Loucy (cell line): ENCODE results near the gene ITPKB.

ENCODE experiments used
- H2AFZ ChIP-seq: fragments of 200-600 bp; sonication (generic); 2 replicates; pipeline ENCODE4 v1.6.0; 2016; ENCODE audit warnings: antibody characterized with exemption, mild to moderate bottlenecking, low read length, moderate library complexity
- H3F3A ChIP-seq: fragments of 200-600 bp; 2 replicates; pipeline ENCODE4 v1.6.0; 2016; ENCODE audit warnings: antibody characterized with exemption, low read depth, mild to moderate bottlenecking
- H3K27me3 ChIP-seq: fragments of 200-600 bp; sonication (generic); 2 replicates; pipeline ENCODE4 v1.6.1; 2014; ENCODE audit warnings: low read length, mild to moderate bottlenecking; ENCODE audit not compliant: insufficient read depth, poor library complexity, severe bottlenecking
- H3K36me3 ChIP-seq: fragments of 200-600 bp; sonication (generic); 2 replicates; pipeline ENCODE4 v1.6.1; 2016; ENCODE audit warnings: low read length; ENCODE audit not compliant: insufficient read depth
- H3K4me1 ChIP-seq: fragments of 200-600 bp; sonication (generic); 2 replicates; pipeline ENCODE4 v1.5.1; 2014; ENCODE audit warnings: low read length, mild to moderate bottlenecking; ENCODE audit not compliant: insufficient read depth, poor library complexity, severe bottlenecking
- H3K4me2 ChIP-seq: fragments of 200-600 bp; sonication (generic); 2 replicates; pipeline ENCODE4 v1.6.0; 2014; ENCODE audit warnings: antibody characterized with exemption, low read length, low read depth, mild to moderate bottlenecking; ENCODE audit not compliant: poor library complexity, severe bottlenecking
- H3K4me3 ChIP-seq: fragments of 200-600 bp; sonication (generic); 2 replicates; pipeline ENCODE4 v1.5.1; 2014; ENCODE audit warnings: low read length, mild to moderate bottlenecking, mixed read lengths; ENCODE audit not compliant: poor library complexity, severe bottlenecking
- H3K79me2 ChIP-seq: fragments of 200-600 bp; sonication (generic); 2 replicates; pipeline ENCODE4 v1.6.1; 2014; ENCODE audit warnings: low read length; ENCODE audit not compliant: insufficient read depth
- H3K9ac ChIP-seq: fragments of 200-600 bp; sonication (generic); 2 replicates; pipeline ENCODE4 v1.6.0; 2014; ENCODE audit warnings: mild to moderate bottlenecking, low read depth, low read length, moderate library complexity; ENCODE audit not compliant: poor library complexity, severe bottlenecking
- H3K9me2 ChIP-seq: fragments of 200-600 bp; sonication (generic); replicated peaks from 2 replicates; pipeline ENCODE4 v1.6.1; 2016; ENCODE audit warnings: low read depth, low read length, mixed read lengths
- H3K9me3 ChIP-seq: fragments of 200-600 bp; sonication (generic); 2 replicates; pipeline ENCODE4 v1.6.1; 2014; ENCODE audit warnings: mild to moderate bottlenecking, antibody characterized with exemption, low read length, low read depth; ENCODE audit not compliant: insufficient read depth
- H4K20me1 ChIP-seq: fragments of 200-600 bp; sonication (generic); 2 replicates; pipeline ENCODE4 v1.6.0; 2014; ENCODE audit warnings: antibody characterized with exemption, low read length, mild to moderate bottlenecking; ENCODE audit not compliant: insufficient read depth, poor library complexity, severe bottlenecking
- EZH2phosphoT487 ChIP-seq: fragments of 200-600 bp; IDR thresholded peaks from 2 replicates; pipeline ENCODE4 v1.6.1; 2018; ENCODE audit warnings: antibody characterized with exemption, mild to moderate bottlenecking, moderate library complexity, borderline replicate concordance
- TF ChIP-seq, protein P1 (sequence below): fragments of 200-600 bp; sonication (generic); conservative IDR thresholded peaks from 2 replicates; pipeline ENCODE4 v1.5.1; 2014; ENCODE audit warnings: mild to moderate bottlenecking, antibody characterized with exemption, low read length

ITPKB gene

DNA sequence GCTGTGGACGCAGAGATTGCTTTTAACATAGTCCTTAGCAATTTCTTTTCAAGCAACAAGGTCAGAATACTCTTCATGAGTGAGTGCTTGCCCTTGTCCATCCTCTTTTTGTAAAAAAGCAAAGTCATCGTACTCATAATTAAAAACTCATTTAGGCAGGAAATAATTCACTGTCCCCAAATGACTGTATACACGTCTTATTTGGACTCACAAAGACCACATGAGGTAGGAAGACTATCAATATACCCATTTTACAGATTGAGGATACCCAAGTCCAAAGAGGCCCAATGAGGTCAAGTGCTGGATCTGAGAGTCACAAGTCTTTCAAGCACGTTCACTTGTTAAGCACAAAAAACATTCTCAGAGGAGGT is 13.2 kb downstream of the ITPKB start:
- Histone ChIP-seq H3K36me3 (peaks cover 24% of the 10 kb centered on the region; the same call in 1 of the 2 replicates), H3K9ac (no peak overlapping the region), H3K9me2 (no peaks in the 10 kb centered on the region), H3K27me3 (no peaks in the 10 kb centered on the region), H3K79me2 (peaks cover 98% of the 10 kb centered on the region), H3F3A (0 out of 2 replicates have a peak, but pooled peaks cover 4% of the 10 kb centered on the region), H3K4me1 (peaks cover 79% of the 10 kb centered on the region), H3K9me3 (no peaks in the 10 kb centered on the region), H2AFZ (no peak overlapping the region), H4K20me1 (peaks cover 75% of the 10 kb centered on the region), H3K4me3 (peak overlapping the region; percentile 58), H3K4me2 (peak overlapping the region; percentile 78)
- TF ChIP-seq, protein P1, sequence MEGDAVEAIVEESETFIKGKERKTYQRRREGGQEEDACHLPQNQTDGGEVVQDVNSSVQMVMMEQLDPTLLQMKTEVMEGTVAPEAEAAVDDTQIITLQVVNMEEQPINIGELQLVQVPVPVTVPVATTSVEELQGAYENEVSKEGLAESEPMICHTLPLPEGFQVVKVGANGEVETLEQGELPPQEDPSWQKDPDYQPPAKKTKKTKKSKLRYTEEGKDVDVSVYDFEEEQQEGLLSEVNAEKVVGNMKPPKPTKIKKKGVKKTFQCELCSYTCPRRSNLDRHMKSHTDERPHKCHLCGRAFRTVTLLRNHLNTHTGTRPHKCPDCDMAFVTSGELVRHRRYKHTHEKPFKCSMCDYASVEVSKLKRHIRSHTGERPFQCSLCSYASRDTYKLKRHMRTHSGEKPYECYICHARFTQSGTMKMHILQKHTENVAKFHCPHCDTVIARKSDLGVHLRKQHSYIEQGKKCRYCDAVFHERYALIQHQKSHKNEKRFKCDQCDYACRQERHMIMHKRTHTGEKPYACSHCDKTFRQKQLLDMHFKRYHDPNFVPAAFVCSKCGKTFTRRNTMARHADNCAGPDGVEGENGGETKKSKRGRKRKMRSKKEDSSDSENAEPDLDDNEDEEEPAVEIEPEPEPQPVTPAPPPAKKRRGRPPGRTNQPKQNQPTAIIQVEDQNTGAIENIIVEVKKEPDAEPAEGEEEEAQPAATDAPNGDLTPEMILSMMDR, result no peak
- no peak for TF ChIP-seq EZH2phosphoT487

DNA sequence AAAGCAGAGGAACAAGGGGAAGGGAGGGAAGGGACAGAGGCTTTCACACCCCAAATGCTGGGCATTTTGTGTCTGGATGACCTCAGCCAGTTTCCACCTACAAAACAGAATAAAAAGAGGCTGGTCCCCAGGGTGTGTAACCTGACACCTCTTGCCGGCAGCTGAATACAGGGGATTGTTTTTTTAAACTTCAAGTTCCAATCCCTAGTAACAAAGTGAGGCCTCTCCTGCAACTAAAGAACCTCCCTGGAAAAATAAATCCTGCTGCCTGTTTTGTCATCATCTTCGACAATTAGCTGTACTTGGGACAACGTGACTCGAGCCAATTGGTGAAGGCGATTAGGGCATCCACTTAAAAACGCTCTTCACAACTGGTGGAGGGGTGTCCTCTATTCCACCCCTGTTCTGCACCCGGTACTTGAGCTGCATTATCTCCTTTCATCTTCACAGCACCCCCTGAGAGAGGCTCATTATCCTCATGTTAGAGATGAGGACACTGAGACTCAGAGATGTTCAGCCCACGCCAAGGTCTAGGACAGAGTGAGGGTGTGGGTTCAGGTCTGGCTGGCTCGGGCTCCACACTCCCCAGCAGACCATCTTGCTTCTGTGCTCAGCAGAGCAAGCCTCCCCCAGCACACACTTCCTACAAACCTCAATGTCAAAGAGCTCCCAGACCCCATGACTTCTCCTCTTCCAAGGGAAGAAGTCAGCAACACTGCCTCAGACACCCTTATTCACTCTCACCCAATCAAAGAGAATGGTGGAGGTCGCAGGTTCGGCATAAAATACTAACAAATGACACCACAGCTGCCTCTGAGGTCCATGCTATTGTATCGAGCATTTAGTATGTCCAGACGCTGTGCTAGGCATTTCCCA is 15.2 kb downstream of the ITPKB start:
- TF ChIP-seq, protein P1, result no peak
- no peak for TF ChIP-seq EZH2phosphoT487
- Histone ChIP-seq H2AFZ (no peak overlapping the region), H3K9me2 (no peaks in the 10 kb centered on the region), H3K4me1 (peaks cover 73% of the 10 kb centered on the region), H3K4me3 (peak overlapping the region; percentile 57), H4K20me1 (peaks cover 67% of the 10 kb centered on the region), H3K9ac (peak overlapping the region; percentile 58), H3K27me3 (no peaks in the 10 kb centered on the region), H3F3A (0 out of 2 replicates have a peak, but pooled peaks cover 4% of the 10 kb centered on the region), H3K79me2 (peaks cover 98% of the 10 kb centered on the region), H3K9me3 (no peaks in the 10 kb centered on the region), H3K4me2 (peak overlapping the region; percentile 78), H3K36me3 (peaks cover 30% of the 10 kb centered on the region; the same call in 1 of the 2 replicates)

DNA sequence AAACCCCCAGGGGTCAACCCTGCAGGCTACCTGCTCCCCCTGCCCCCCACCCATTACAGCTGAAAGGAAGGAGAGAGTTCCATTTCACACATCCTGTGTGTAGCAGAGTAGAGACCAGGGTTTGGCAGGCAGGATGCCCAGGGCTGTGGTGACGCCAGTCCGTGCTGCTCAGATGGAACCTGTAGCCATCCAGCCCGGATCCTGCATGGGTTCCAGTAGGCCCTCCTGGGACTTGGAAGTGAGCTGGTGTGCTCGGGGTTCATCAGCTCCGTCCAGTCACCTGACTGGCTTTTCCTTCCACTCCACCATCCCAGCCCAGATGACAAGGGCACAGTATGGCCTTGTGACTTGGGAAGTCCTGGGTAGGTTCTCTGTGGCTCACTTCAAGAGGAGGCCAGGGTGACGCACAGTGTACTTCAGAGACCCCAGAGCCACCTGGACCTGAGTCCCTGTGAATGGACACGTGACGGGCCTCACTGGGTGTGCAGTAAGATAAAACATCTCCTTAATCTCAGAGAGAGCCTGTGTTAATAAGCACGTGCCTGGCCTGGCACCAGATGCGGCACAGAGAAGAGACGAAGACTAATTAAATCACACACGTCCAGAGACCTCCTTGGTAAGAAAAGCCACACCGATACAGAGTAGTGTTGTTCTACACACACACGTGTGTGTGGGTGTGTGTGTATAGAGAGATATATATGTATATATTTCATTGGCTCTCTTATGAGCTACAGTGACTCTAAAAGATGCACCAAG is 16.0 kb downstream of the ITPKB start:
- no peaks in the 10 kb centered on the region for H3K27me3 ChIP-seq
- H3K4me1 ChIP-seq, result peaks cover 65% of the 10 kb centered on the region
- H3K4me2 ChIP-seq, result peak overlapping the region; percentile 78
- 0 out of 2 replicates have a peak, but pooled peaks cover 4% of the 10 kb centered on the region for H3F3A ChIP-seq
- H3K36me3 ChIP-seq, result peaks cover 35% of the 10 kb centered on the region; the same call in 1 of the 2 replicates
- no peak overlapping the region for H2AFZ ChIP-seq
- TF ChIP-seq EZH2phosphoT487, result no peak
- TF ChIP-seq, protein P1, result no peak
- peak overlapping the region; percentile 57 for H3K4me3 ChIP-seq
- H3K9ac ChIP-seq, result peak overlapping the region; percentile 58
- peaks cover 58% of the 10 kb centered on the region for H4K20me1 ChIP-seq
- H3K9me2 ChIP-seq, result no peaks in the 10 kb centered on the region
- no peaks in the 10 kb centered on the region for H3K9me3 ChIP-seq
- H3K79me2 ChIP-seq, result peaks cover 98% of the 10 kb centered on the region
